HG03139 (cell line): Measurements from ENCODE around the gene RAPGEF1.

Source experiments
- ATAC-seq: cut with Tn5 transposase; IDR thresholded peaks from one replicate; pipeline ENCODE4 v1.9.1; 2021; ENCODE audit not compliant: unreplicated experiment

The RAPGEF1 gene

DNA sequence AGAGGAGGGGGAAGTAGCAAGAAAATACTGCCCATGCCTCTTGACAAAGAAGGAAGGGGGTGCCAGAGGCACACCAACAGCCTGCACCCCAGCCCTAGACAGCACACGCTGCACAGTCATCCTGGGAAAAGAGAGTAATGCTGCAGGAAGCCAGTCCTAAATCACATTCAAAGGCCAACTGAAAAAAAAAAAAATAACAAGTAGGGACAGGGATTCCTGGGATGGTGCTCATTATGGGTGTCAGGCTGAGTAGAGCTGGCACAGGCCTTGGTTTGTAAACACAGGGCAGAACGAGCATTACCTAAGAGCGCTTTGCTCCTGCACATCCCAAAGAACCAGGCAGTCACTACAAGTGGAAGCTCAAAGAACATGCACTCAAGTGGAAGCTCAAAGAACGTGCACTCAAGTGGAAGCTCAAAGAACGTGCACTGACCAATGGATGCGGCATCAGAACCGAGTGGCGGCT, 7.8 kb downstream of the RAPGEF1 start:
- no peak for ATAC-seq

GRCh38 chr9:131731644-131732043, 8.2 kb downstream of the RAPGEF1 start:
- ATAC-seq, result no peak

GRCh38 chr9:131731237-131731636, 8.6 kb downstream of the RAPGEF1 start:
- ATAC-seq, result no peak

DNA sequence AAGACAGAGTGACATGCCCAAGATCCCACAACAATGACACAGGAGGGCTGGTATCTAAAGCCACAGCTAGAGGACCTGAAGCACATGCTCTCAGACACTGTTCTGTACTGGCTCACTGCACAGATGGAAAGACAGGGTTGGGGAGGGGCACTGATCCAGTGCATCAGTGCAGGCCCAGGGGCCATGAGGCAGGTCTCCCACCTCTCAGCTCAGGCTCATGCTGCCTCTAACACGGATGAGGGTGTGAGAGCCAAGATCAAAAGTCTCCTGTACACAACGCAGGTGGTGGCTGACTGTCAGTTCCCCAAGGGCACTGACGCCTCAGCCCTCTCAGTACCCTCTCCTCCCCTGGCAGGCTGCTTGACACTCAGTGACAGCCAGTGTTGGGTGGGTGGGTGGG, 10.9 kb downstream of the RAPGEF1 start:
- ATAC-seq, result no peak

DNA sequence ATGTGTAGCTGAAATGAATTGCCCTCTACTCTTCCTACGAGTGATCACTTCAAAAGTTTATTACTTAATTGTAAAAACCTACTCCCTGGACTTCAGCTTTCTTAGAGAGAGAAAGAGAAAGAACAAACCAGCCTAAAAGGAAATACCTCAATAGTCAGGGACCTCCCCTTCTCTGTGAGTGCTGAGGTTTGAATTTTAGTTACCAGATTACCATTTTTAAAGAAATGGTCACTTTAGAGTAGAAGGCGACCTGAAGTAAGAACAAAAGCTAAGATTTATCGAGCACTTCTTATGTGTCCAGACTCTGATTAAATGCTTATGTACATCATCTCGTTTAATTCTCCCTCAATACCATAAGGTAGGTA, 11.3 kb downstream of the RAPGEF1 start:
- no peak for ATAC-seq

GRCh38 chr9:131727795-131728545, 11.9 kb downstream of the RAPGEF1 start:
- ATAC-seq, result no peak

DNA sequence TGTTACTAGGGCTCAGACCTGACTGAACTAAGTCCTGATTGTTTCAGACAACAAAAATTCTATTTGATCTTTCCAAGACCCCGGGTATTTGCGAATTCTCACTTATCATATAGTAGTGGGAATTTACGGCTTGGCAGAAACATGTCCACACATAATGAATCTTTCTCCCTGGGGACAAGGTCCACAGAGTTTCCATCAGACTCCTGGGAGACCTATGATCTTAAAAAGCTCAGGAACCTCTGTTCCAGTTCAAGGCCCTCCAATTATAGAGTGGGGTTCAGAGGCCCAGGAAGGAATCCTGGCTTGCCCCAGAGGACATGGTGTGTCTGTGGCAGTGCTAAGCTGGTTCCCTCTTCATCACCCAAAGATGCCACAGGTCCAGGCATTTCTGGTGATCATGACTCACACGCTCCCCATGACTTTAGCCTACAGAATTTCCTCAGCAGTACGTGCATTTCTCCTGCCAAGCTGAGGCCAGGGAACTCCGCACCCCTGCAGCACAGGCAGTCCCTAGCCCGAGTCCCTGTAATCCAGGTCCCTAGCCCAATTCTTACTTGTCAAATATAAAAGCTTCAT, 12.6 kb downstream of the RAPGEF1 start:
- ATAC-seq, result no peak

- ATAC-seq, result no peak
Measured at GRCh38 chr9:131724683-131725082, 15.2 kb downstream of the RAPGEF1 start.

- ATAC-seq, result no peak
Measured at GRCh38 chr9:131723632-131724031, 16.2 kb downstream of the RAPGEF1 start.

GRCh38 chr9:131722255-131722654, 17.6 kb downstream of the RAPGEF1 start:
- ATAC-seq, result no peak

DNA sequence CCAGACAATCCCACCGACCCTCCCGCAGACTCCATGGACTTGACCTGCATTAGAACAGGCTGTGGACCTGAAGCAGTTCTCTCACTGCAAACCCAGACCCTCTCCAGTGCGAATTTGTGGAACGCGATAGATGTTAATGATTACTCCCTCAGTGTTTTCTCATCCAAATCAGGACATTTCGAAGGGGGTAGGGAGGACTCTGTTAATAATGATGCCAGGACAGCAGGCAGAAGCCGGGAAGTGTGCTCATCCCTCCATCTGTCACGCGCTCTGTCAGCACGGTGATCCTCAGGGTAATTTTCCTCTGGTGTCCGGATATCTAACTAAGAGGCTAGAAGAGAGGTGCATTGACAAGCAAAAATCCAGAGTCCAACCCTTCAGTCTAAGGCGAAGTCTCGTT, 18.8 kb downstream of the RAPGEF1 start:
- no peak for ATAC-seq

GRCh38 chr9:131720330-131720729, 19.5 kb downstream of the RAPGEF1 start:
- no peak for ATAC-seq

GRCh38 chr9:131719262-131719908, 20.5 kb downstream of the RAPGEF1 start:
- ATAC-seq, result no peak

GRCh38 chr9:131717719-131718460, 22.0 kb downstream of the RAPGEF1 start:
- no peak for ATAC-seq

DNA sequence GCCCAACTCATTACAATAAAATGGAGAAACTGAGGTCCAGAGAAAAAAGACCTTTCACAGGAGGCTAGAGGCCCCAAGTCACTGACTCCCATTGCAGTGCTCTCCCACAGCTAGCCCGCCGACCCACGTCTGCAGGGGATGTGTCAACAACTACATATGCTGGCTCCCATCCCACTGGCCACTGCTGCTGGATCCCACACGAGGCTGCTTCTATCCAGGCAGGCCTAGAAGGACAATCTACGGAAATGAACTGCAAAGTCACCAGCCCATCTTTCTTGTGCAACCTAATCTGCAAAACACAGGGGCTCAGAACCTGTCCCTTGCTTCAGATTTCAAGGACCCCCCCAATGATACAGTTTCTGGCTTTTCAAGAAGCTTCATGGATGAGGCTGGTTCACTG, 24.0 kb downstream of the RAPGEF1 start:
- ATAC-seq, result no peak

- ATAC-seq, result no peak
Measured at GRCh38 chr9:131714821-131715220, 25.1 kb downstream of the RAPGEF1 start.

DNA sequence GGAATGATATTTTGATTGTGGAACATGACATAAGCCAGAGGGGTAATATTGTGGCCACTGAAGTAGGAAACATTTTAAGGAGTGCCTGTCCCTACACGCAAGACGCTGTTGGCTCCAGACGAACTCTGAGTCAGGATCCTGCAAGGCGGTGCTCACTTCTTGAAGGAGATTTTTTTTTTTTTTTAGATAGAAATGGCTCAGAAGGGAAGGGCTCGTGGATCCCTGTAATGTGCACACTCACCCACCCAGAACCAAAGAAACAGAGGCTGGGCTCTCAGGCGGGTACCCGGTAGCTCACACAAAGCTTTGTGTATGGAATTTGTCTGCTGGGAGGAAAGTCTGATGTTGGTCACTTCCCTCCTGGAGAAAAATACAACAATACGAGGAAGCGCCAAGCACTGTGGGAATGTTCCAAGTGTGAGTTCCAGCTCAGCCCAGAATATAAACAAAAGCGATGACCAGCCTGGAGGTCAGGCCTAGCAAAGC, 25.7 kb downstream of the RAPGEF1 start:
- ATAC-seq, result no peak

DNA sequence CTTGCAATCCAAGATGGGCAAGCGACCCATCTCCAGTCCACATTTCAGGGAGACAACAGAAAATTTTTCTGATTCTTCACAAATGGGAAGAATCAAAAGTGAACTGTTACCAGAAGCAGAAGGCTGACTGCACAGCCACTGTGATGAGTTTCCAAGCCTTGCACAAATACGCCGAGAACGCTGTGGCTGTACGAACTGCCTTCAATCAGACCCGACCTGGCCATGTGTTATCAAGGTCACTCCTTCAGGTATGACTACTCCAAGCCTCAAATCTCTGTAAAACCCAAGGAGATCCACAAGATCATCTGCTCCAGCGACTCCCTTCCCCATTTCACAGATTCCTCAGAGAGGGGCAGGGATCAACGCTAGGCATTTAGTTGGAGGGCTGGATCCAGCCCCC, 26.9 kb downstream of the RAPGEF1 start:
- ATAC-seq, result no peak

DNA sequence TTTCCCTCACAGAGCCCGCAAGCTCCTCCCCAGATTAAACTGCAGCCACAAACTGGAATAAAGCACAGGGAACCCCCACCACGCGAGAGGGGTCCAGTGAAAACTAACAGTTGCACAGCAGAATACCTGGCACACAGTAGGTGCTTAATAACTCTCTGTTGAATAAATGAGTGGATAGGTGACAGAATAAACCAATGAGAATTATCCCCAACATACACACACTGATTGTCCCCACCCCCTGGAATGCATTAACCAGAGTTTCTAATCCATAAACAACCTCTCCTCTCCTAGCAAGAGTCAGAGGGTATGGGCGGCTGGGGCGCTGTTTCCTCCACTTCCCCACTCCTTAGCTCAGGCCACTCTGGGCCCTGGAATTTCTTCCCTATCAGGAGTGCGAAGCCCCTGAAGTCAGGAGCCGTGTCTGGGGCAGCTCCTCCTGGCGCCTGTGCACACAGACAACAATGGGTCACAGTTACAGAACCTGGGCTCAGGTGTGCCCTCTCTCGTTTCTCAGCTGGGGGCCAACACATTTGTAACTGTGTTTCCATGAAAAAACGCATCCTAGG, 27.6 kb downstream of the RAPGEF1 start:
- ATAC-seq, result no peak

GRCh38 chr9:131709771-131710431, 30.0 kb downstream of the RAPGEF1 start:
- no peak for ATAC-seq
